NT2/D1 (cell line): ENCODE measurements around the gene INTS7.
A peak's percentile ranks its signal among the peaks of the same experiment; 100 is the strongest.

Experiments used
- DNase-seq: peaks from one replicate; pipeline ENCODE4 v3.0.0-alpha.2; 2011; ENCODE audit warnings: low read depth, low spot score
- H3K27me3 ChIP-seq: 2 replicates; pipeline ENCODE4 v1.6.0; 2011; ENCODE audit warnings: mild to moderate bottlenecking; ENCODE audit not compliant: insufficient read length, insufficient read depth
- H3K36me3 ChIP-seq: 2 replicates; pipeline ENCODE4 v1.6.1; 2011; ENCODE audit warnings: mild to moderate bottlenecking, low read length, mixed read lengths; ENCODE audit not compliant: insufficient read depth, insufficient read length
- H3K4me1 ChIP-seq: 2 replicates; pipeline ENCODE4 v1.5.1; 2011; ENCODE audit not compliant: insufficient read depth, insufficient read length
- H3K4me3 ChIP-seq: 2 replicates; pipeline ENCODE4 v1.5.1; 2011; ENCODE audit warnings: low read depth; ENCODE audit not compliant: insufficient read length
- H3K9ac ChIP-seq: 2 replicates; pipeline ENCODE4 v1.6.0; 2011; ENCODE audit warnings: low read depth; ENCODE audit not compliant: insufficient read length
- H3K9me3 ChIP-seq: 2 replicates; pipeline ENCODE4 v1.5.1; 2011; ENCODE audit warnings: mild to moderate bottlenecking, low read length; ENCODE audit not compliant: insufficient read depth
- SUZ12 ChIP-seq: IDR thresholded peaks from 2 replicates; pipeline ENCODE4 v1.6.1; 2011; ENCODE audit not compliant: insufficient read length, insufficient read depth; ENCODE audit errors: extremely low read depth
- YY1 ChIP-seq: IDR thresholded peaks from 2 replicates; pipeline ENCODE4 v1.6.1; 2011; ENCODE audit not compliant: insufficient read length, insufficient read depth
- ZNF274 ChIP-seq: IDR thresholded peaks from 2 replicates; pipeline ENCODE4 v1.6.1; 2011; ENCODE audit warnings: mild to moderate bottlenecking, low read depth, low read length

The INTS7 gene

DNA sequence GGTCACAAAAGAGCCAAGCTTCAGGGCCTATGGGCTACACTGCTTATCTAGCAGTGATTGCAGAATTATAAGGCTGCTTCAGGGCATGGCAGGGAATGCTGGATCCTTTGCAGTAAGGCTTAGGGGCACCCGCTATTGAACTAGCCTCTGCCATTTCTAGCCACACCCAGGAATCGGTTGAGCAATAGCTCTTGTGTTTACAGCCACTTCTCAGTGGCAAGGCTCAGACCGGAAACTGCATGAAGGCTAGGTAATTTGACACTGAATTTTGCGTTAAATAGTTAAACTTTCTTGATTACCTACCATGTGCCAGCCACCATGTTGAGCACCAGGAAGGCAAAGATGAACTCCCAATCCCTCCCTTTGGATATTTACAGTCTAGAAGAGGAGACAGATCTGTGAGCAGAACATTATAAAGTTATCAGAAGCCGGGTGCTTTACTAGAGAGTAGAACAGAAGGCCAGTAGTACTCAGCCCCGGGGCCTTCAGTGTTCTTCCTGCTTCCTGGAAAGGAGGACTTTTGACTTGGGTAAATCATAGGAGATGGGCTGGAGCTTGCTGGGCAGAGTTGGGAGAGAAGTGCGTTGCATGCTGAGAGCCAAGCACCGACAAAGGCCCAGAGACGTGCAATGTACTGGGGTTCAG, 106.2 kb downstream of the INTS7 start:
- DNase-seq = no peak
- H3K4me1 ChIP-seq = peaks cover 11% of the 10 kb centered on the region
- H3K36me3 ChIP-seq = no peaks in the 10 kb centered on the region
- H3K9ac ChIP-seq = peak overlapping the region; percentile 2
- no peak overlapping the region for H3K4me3 ChIP-seq
- H3K27me3 ChIP-seq = no peaks in the 10 kb centered on the region
- no peaks in the 10 kb centered on the region for H3K9me3 ChIP-seq
- TF ChIP-seq ZNF274 = no peak
- TF ChIP-seq SUZ12 = no peak
- no peak for TF ChIP-seq YY1

GRCh38 chr1:211928290-211928801, 107.0 kb downstream of the INTS7 start:
- no peak for TF ChIP-seq YY1
- no peak for TF ChIP-seq ZNF274
- TF ChIP-seq SUZ12 = no peak
- Histone ChIP-seq H3K9me3 (no peaks in the 10 kb centered on the region), H3K9ac (peak overlapping the region; percentile 2), H3K4me3 (no peak overlapping the region), H3K27me3 (no peaks in the 10 kb centered on the region), H3K4me1 (peaks cover 10% of the 10 kb centered on the region), H3K36me3 (no peaks in the 10 kb centered on the region)
- DNase-seq = no peak

DNA sequence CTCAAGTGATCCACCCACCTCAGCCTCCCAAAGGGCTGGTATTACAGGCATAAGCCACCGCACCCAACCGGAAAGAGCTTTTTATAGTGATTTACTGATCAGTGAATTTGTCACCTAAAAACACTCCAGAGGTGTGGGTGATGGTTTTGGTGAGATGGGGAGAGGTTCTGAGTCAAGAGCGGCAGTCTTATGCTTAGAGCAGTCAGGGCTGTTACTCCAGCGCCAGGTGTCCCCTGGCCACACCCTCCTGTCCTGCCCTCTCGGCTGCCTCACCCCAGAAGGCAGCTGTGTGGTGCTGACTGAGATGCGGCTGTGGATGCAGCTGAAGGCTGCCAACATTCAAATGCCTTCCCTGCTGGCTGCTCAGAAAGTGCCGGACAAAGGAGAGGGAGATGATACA, 110.3 kb downstream of the INTS7 start:
- DNase-seq = no peak
- H3K27me3 ChIP-seq = no peaks in the 10 kb centered on the region
- TF ChIP-seq ZNF274 (no peak), YY1 (no peak), SUZ12 (no peak)
- no peak overlapping the region for H3K9ac ChIP-seq
- no peaks in the 10 kb centered on the region for H3K9me3 ChIP-seq
- no peaks in the 10 kb centered on the region for H3K36me3 ChIP-seq
- peaks cover 4% of the 10 kb centered on the region for H3K4me1 ChIP-seq
- H3K4me3 ChIP-seq = no peak overlapping the region

DNA sequence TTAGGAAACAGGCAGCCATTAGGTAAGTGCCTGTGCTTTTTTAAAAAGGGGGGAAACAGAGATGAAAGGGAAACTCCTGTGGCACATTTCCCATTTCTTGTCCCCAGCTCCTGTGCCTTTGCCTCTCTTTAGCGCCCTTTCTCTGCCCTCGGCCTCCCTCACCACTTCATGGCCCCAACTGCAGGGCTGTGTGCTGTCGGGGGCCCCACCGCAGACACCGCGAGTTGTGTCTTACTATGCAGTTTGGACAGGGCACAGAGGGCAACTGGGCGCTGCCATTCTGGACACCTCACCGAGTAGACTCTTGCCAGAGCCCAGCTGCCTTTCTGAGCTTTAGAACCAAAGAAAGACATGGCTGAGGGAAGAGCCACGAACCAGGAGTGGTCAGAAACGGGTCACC, 111.1 kb downstream of the INTS7 start:
- DNase-seq = no peak
- peaks cover under 1% of the 10 kb centered on the region for H3K4me1 ChIP-seq
- H3K9me3 ChIP-seq = no peaks in the 10 kb centered on the region
- no peak overlapping the region for H3K4me3 ChIP-seq
- no peak overlapping the region for H3K9ac ChIP-seq
- H3K27me3 ChIP-seq = no peaks in the 10 kb centered on the region
- no peak for TF ChIP-seq ZNF274
- no peak for TF ChIP-seq SUZ12
- TF ChIP-seq YY1 = no peak
- H3K36me3 ChIP-seq = no peaks in the 10 kb centered on the region

DNA sequence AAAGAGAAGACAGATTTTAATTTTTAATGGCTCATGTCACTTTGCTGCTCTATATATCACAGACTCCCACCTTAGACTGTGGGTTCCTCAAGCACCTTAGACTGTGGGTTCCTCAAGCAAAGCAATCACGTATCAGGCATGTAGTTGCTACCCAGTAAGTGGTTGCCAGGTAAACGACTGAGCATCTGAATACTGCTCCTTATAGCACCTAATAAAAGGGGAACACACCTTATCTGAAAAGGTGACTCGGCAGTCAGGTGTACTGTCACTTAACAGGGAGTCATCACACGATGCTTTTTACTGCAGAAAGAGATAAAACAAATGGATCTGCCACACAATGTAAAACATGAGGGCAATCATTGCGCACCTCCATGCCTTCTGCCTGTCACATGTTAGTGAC, 112.3 kb downstream of the INTS7 start:
- H3K27me3 ChIP-seq = no peaks in the 10 kb centered on the region
- H3K9ac ChIP-seq = no peak overlapping the region
- H3K9me3 ChIP-seq = no peaks in the 10 kb centered on the region
- no peaks in the 10 kb centered on the region for H3K36me3 ChIP-seq
- H3K4me3 ChIP-seq = no peak overlapping the region
- TF ChIP-seq SUZ12 = no peak
- TF ChIP-seq ZNF274 = no peak
- TF ChIP-seq YY1 = no peak
- DNase-seq = no peak
- no peaks in the 10 kb centered on the region for H3K4me1 ChIP-seq

DNA sequence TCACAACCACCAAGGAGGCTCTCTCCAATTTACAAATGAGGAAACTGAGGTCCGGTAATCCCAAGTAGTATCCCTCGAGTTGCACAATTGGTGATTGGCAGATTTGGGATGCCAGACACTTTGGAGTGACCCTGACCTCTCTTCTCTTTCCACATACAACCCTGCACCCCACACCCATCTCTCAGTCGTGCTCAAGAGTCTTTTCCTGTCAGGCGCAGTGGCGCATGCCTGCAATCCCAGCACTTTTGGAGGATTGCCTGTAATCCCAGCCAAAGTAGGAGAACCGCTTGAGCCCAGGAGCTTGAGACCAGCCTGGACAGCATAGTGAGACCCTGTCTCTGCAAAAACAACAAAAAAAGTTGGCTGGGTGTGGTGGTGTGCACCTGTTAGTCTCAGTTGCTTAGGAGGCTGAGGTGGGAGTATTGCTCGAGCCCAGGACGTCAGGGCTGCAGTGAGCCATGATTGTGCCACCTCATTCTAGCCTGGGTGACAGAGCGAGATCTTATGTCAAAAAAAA, 113.7 kb downstream of the INTS7 start:
- H3K9me3 ChIP-seq = no peaks in the 10 kb centered on the region
- H3K4me1 ChIP-seq = no peaks in the 10 kb centered on the region
- TF ChIP-seq YY1 = no peak
- TF ChIP-seq ZNF274 = no peak
- no peak for TF ChIP-seq SUZ12
- H3K36me3 ChIP-seq = no peaks in the 10 kb centered on the region
- H3K27me3 ChIP-seq = no peaks in the 10 kb centered on the region
- no peak for DNase-seq
- no peak overlapping the region for H3K9ac ChIP-seq
- no peak overlapping the region for H3K4me3 ChIP-seq

GRCh38 chr1:211920602-211921226, 114.6 kb downstream of the INTS7 start:
- no peaks in the 10 kb centered on the region for H3K4me1 ChIP-seq
- no peaks in the 10 kb centered on the region for H3K36me3 ChIP-seq
- H3K27me3 ChIP-seq = no peaks in the 10 kb centered on the region
- no peak for TF ChIP-seq YY1
- DNase-seq = no peak
- no peak overlapping the region for H3K9ac ChIP-seq
- H3K9me3 ChIP-seq = no peaks in the 10 kb centered on the region
- no peak overlapping the region for H3K4me3 ChIP-seq
